SK-N-SH treated with all-trans-retinoic acid at 6 μM for 48 hours (cell line): ENCODE results near the gene MEIS2.

Experiments used
- ATAC-seq: fragments of 200-7000 bp; cut with Tn5 transposase; 3 replicates; pipeline ENCODE4 v1.9.1; 2020; ENCODE audit warnings: mild to moderate bottlenecking, moderate library complexity
- ARNTL ChIP-seq: fragments of 450-650 bp; formaldehyde crosslinking; IDR thresholded peaks from 2 replicates; pipeline ENCODE4 v1.5.0; 2020; ENCODE audit warnings: low read depth, mild to moderate bottlenecking, moderate library complexity, borderline replicate concordance
- BACH2 ChIP-seq: fragments of 250-450 bp; sonication (Bioruptor Pico); IDR thresholded peaks from 2 replicates; pipeline ENCODE4 v1.9.0; 2021; ENCODE audit warnings: mild to moderate bottlenecking, borderline replicate concordance
- CSDC2 ChIP-seq: fragments of 250-450 bp; sonication (Bioruptor Pico); IDR thresholded peaks from 2 replicates; pipeline ENCODE4 v1.5.0; 2020; ENCODE audit warnings: mild to moderate bottlenecking, moderate library complexity
- ESRRG ChIP-seq: fragments of 250-450 bp; sonication (Bioruptor Pico); IDR thresholded peaks from 2 replicates; pipeline ENCODE4 v1.6.1; 2021; ENCODE audit warnings: mild to moderate bottlenecking
- GLIS3 ChIP-seq: fragments of 250-450 bp; sonication (Bioruptor Pico); IDR thresholded peaks from 2 replicates; pipeline ENCODE4 v1.5.0; 2020; ENCODE audit warnings: mild to moderate bottlenecking, moderate library complexity
- ISL1 ChIP-seq: fragments of 250-450 bp; sonication (Bioruptor Pico); IDR thresholded peaks from 2 replicates; pipeline ENCODE4 v2.1.2; 2022; ENCODE audit warnings: mild to moderate bottlenecking, moderate library complexity
- PPARA ChIP-seq: fragments of 250-450 bp; sonication (Bioruptor Pico); IDR thresholded peaks from 2 replicates; pipeline ENCODE4 v1.5.0; 2020; ENCODE audit warnings: mild to moderate bottlenecking, borderline replicate concordance
- RARB ChIP-seq: fragments of 250-450 bp; sonication (Bioruptor Pico); IDR thresholded peaks from 2 replicates; pipeline ENCODE4 v1.8.0; 2021; ENCODE audit warnings: mild to moderate bottlenecking, moderate library complexity
- SNAI2 ChIP-seq: fragments of 250-450 bp; sonication (Bioruptor Pico); IDR thresholded peaks from 2 replicates; pipeline ENCODE4 v1.5.0; 2020; ENCODE audit warnings: mild to moderate bottlenecking, moderate library complexity
- TCF4 ChIP-seq: fragments of 250-450 bp; sonication (Bioruptor Pico); IDR thresholded peaks from 2 replicates; pipeline ENCODE4 v1.8.0; 2021; ENCODE audit warnings: mild to moderate bottlenecking, moderate library complexity, borderline replicate concordance
- ZC3H10 ChIP-seq: fragments of 250-450 bp; sonication (Bioruptor Pico); IDR thresholded peaks from 2 replicates; pipeline ENCODE4 v1.5.1; 2021; ENCODE audit warnings: mild to moderate bottlenecking, moderate library complexity
- ZFP30 ChIP-seq: fragments of 450-650 bp; formaldehyde crosslinking; IDR thresholded peaks from 2 replicates; pipeline ENCODE4 v1.5.0; 2022; ENCODE audit warnings: mild to moderate bottlenecking, moderate library complexity
- ZNF70 ChIP-seq: fragments of 450-650 bp; formaldehyde crosslinking; IDR thresholded peaks from 2 replicates; pipeline ENCODE4 v1.5.0; 2020; ENCODE audit warnings: mild to moderate bottlenecking, moderate library complexity
- ZNF8 ChIP-seq: fragments of 450-650 bp; formaldehyde crosslinking; IDR thresholded peaks from 2 replicates; pipeline ENCODE4 v1.5.0; 2020; ENCODE audit warnings: mild to moderate bottlenecking, moderate library complexity
- TF ChIP-seq, protein P1 (sequence below): fragments of 250-450 bp; sonication (Bioruptor Pico); IDR thresholded peaks from 2 replicates; pipeline ENCODE4 v1.8.0; 2021; ENCODE audit warnings: low read depth, mild to moderate bottlenecking, moderate library complexity, borderline replicate concordance
- TF ChIP-seq, protein P2 (sequence below): fragments of 250-450 bp; sonication (Bioruptor Pico); IDR thresholded peaks from 2 replicates; pipeline ENCODE4 v1.5.0; 2020; ENCODE audit warnings: mild to moderate bottlenecking, moderate library complexity
- TF ChIP-seq, protein P3 (sequence below): fragments of 250-450 bp; sonication (Bioruptor Pico); IDR thresholded peaks from 2 replicates; pipeline ENCODE4 v1.8.0; 2020; ENCODE audit warnings: mild to moderate bottlenecking, moderate library complexity, borderline replicate concordance

Gene MEIS2

DNA sequence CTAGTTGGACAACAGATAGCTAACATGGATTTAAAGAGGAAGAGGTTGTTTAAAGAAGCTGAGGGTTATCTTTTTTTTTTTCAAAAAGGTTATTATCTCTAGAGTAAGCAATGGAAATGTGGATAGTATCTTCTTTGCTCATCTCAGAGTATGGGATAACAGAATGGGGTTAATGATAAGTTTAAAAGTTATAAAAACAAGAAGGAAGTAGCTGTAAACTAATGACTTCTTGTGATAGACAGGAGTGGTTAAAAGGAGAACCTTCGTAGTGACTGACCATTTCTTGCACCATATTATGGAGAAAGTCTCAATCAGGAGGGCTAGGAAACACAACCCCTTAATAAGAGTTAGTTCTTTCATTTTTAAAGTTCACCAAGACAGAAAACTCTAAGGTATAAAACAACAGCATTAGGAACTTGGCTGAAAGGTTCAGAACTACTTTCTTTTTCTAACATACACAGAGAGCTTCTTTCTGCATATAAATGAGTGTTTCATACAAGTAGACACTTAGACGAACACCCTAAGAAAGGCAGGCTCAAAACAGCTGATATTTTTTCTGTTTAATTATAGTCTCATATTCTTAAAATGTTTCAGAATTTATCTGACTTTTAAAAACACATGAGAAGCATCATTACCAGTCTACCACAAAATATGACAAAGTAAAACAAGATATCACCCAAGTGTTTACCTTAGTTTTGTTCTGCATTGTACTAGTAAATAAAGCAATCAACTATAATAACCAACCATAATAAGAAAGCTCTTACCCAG is 140.0 kb downstream of the MEIS2 start (continued):
- TF ChIP-seq ESRRG (CRISPR knock-in tag), result no peak
- TF ChIP-seq ARNTL, result no peak
- TF ChIP-seq, protein P1, sequence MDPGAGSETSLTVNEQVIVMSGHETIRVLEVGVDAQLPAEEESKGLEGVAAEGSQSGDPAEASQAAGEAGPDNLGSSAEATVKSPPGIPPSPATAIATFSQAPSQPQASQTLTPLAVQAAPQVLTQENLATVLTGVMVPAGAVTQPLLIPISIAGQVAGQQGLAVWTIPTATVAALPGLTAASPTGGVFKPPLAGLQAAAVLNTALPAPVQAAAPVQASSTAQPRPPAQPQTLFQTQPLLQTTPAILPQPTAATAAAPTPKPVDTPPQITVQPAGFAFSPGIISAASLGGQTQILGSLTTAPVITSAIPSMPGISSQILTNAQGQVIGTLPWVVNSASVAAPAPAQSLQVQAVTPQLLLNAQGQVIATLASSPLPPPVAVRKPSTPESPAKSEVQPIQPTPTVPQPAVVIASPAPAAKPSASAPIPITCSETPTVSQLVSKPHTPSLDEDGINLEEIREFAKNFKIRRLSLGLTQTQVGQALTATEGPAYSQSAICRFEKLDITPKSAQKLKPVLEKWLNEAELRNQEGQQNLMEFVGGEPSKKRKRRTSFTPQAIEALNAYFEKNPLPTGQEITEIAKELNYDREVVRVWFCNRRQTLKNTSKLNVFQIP (CRISPR knock-in tag), result no peak
- no peak for TF ChIP-seq ZNF70 (CRISPR knock-in tag)
- no peak for TF ChIP-seq ZC3H10 (CRISPR knock-in tag)
- no peak for TF ChIP-seq SNAI2 (CRISPR knock-in tag)
- TF ChIP-seq BACH2, result no peak
- no peak for TF ChIP-seq PPARA (CRISPR knock-in tag)
- no peak for TF ChIP-seq ZNF8 (CRISPR knock-in tag)
- TF ChIP-seq CSDC2, result no peak
- no peak for TF ChIP-seq ISL1
- TF ChIP-seq, all 23 proteins: peak for 0

DNA sequence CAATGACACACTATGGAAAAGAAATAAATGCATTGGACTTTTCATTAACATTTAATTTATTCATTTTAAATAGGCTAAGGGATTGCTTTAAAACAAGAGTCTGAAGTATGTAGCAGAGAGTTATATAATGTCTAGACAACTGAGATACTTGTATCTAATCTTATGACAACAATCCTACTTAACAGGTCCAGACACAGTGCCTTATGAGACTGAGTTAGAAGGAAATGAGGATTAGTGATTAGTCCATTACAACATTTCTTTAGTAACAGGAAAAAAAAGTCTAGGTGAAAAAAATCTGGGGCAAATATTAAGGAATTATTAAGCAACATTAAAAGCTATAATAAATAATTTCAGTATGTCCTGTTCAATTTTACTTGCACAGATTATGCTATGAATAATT is 140.6 kb downstream of the MEIS2 start:
- ATAC-seq, result no peak
- no peak for TF ChIP-seq CSDC2
- TF ChIP-seq, protein P2, sequence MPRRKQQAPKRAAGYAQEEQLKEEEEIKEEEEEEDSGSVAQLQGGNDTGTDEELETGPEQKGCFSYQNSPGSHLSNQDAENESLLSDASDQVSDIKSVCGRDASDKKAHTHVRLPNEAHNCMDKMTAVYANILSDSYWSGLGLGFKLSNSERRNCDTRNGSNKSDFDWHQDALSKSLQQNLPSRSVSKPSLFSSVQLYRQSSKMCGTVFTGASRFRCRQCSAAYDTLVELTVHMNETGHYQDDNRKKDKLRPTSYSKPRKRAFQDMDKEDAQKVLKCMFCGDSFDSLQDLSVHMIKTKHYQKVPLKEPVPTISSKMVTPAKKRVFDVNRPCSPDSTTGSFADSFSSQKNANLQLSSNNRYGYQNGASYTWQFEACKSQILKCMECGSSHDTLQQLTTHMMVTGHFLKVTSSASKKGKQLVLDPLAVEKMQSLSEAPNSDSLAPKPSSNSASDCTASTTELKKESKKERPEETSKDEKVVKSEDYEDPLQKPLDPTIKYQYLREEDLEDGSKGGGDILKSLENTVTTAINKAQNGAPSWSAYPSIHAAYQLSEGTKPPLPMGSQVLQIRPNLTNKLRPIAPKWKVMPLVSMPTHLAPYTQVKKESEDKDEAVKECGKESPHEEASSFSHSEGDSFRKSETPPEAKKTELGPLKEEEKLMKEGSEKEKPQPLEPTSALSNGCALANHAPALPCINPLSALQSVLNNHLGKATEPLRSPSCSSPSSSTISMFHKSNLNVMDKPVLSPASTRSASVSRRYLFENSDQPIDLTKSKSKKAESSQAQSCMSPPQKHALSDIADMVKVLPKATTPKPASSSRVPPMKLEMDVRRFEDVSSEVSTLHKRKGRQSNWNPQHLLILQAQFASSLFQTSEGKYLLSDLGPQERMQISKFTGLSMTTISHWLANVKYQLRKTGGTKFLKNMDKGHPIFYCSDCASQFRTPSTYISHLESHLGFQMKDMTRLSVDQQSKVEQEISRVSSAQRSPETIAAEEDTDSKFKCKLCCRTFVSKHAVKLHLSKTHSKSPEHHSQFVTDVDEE (CRISPR knock-in tag), result no peak
- TF ChIP-seq ISL1, result no peak
- no peak for TF ChIP-seq BACH2
- TF ChIP-seq GLIS3 (CRISPR knock-in tag), result no peak
- no peak for TF ChIP-seq ZFP30
- TF ChIP-seq ZNF8 (CRISPR knock-in tag), result no peak
- TF ChIP-seq ZNF70 (CRISPR knock-in tag), result no peak
- TF ChIP-seq SNAI2 (CRISPR knock-in tag), result no peak
- TF ChIP-seq, protein P1 (CRISPR knock-in tag), result no peak
- no peak for TF ChIP-seq ZC3H10 (CRISPR knock-in tag)
- TF ChIP-seq ESRRG (CRISPR knock-in tag), result no peak
- TF ChIP-seq, protein P3, sequence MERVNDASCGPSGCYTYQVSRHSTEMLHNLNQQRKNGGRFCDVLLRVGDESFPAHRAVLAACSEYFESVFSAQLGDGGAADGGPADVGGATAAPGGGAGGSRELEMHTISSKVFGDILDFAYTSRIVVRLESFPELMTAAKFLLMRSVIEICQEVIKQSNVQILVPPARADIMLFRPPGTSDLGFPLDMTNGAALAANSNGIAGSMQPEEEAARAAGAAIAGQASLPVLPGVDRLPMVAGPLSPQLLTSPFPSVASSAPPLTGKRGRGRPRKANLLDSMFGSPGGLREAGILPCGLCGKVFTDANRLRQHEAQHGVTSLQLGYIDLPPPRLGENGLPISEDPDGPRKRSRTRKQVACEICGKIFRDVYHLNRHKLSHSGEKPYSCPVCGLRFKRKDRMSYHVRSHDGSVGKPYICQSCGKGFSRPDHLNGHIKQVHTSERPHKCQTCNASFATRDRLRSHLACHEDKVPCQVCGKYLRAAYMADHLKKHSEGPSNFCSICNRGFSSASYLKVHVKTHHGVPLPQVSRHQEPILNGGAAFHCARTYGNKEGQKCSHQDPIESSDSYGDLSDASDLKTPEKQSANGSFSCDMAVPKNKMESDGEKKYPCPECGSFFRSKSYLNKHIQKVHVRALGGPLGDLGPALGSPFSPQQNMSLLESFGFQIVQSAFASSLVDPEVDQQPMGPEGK, result no peak
- no peak for TF ChIP-seq TCF4

DNA sequence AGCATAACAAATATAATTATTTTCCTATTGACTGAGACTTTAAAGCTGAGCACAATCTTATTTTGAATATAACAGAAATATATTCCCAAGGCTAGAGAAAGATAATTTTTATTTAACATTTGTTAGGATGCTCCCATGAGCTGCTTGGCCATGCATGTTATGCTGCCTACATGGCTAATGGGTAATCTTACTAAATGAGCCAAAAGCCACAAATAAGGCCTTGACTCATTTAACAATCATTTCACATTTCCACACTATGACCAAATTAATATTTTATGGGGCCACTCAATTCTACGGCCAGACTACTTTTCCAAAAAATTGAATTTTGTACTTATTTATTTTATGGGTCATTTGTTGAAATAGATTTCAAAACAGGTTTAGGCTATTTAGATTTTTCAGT is 141.7 kb downstream of the MEIS2 start:
- TF ChIP-seq, protein P2 (CRISPR knock-in tag), result no peak
- TF ChIP-seq ZNF70 (CRISPR knock-in tag), result no peak
- no peak for TF ChIP-seq RARB (CRISPR knock-in tag)
- ATAC-seq, result no peak
